ENCODE measurements around the gene EDEM1.

EDEM1 gene

DNA sequence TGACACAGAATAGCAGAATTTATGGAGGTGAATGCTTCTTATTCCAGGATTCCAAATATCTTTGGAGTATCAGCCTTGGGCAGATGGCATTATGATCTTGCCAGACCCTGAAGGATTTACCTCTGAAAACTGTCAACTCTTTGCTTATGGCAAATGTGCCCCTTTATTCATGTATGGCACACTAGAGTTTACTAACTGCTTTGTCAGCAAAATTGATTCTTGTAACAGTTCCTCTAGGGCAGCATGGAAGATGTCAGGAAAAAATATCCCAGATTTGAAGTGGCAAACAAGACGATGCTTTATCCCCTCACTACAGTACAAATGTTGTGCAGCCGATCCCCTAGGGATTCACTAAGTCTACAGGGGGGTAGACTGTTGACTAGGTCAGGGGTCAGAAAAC, 79.7 kb downstream of the EDEM1 start:
- no peak overlapping the region for H3K27ac ChIP-seq
- no peaks in the 10 kb centered on the region for H3K36me3 ChIP-seq
- no peak for TF ChIP-seq Cebpa-rat (IDR thresholded peaks at IDR 0.05)
- H3K9me3 ChIP-seq (replicated peaks in 1 of 11), result peaks cover 0 to 11% (median 0%) of the 10 kb centered on the region in 11 experiments; a peak in 3 of 22 replicates
- H4K20me1 ChIP-seq, result no peaks in the 10 kb centered on the region
- H3K4me1 ChIP-seq, result 0 out of 20 replicates have a peak, but pooled peaks cover 0 to 6% (median 0%) of the 10 kb centered on the region in 10 experiments
- no peak overlapping the region for H3K9ac ChIP-seq
- no peaks in the 10 kb centered on the region for H3K27me3 ChIP-seq
- no peak overlapping the region for H3K4me3 ChIP-seq
- H3K4me2 ChIP-seq, result no peak overlapping the region

DNA sequence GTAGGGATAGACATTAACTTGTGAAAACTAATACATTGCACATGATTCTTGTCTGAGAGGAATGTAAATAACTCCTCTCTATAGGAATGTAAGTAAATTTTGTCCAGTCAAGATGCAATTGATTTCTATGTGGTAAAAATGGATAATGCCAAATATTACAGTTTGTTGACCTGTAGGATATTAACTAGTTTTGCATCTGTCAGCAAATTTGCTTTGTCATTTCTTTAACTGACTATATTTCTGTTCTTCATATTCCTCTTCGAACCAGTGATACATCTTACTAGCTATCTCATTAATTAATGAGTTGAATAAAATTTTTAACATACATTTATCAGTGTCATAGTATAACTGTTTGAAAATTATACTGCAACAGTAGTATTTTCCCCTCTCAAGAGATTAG, 80.4 kb downstream of the EDEM1 start:
- Histone ChIP-seq H3K27ac (no peak overlapping the region), H3K4me3 (no peak overlapping the region), H3K4me1 (0 out of 20 replicates have a peak, but pooled peaks cover 0 to 6% (median 0%) of the 10 kb centered on the region in 10 experiments), H3K9ac (no peak overlapping the region), H3K4me2 (no peak overlapping the region), H3K9me3 (replicated peaks in 1 of 11) (peaks cover 0 to 11% (median 0%) of the 10 kb centered on the region in 11 experiments; a peak in 1 of 22 replicates), H4K20me1 (no peaks in the 10 kb centered on the region), H3K27me3 (no peaks in the 10 kb centered on the region), H3K36me3 (no peaks in the 10 kb centered on the region)
- TF ChIP-seq Cebpa-rat (IDR thresholded peaks at IDR 0.05), result no peak
